Glomerular visceral epithelial cell (primary cell): ENCODE data around the gene SPC24.
A peak's percentile ranks its signal among the peaks of the same experiment; 100 is the strongest.

Experiments used
- DNase-seq: peaks from one replicate; pipeline ENCODE4 v3.0.0-alpha.2; 2016; ENCODE audit errors: extremely low spot score

Gene SPC24

GRCh38 chr19:11096210-11096841, 59.3 kb downstream of the SPC24 start:
- DNase-seq: peak; percentile 72
